ENCODE measurements around the gene MTMR3. TPM values are rescaled to one million over a fixed set of nuclear protein-coding genes. Genes with fewer than 3 reads are reported as not detected.

The MTMR3 gene
- total and polyA plus RNA-seq, 2 donors (not counting 1 experiment from before 2014, with no cell fraction given): 31.7 to 67.8 TPM

DNA sequence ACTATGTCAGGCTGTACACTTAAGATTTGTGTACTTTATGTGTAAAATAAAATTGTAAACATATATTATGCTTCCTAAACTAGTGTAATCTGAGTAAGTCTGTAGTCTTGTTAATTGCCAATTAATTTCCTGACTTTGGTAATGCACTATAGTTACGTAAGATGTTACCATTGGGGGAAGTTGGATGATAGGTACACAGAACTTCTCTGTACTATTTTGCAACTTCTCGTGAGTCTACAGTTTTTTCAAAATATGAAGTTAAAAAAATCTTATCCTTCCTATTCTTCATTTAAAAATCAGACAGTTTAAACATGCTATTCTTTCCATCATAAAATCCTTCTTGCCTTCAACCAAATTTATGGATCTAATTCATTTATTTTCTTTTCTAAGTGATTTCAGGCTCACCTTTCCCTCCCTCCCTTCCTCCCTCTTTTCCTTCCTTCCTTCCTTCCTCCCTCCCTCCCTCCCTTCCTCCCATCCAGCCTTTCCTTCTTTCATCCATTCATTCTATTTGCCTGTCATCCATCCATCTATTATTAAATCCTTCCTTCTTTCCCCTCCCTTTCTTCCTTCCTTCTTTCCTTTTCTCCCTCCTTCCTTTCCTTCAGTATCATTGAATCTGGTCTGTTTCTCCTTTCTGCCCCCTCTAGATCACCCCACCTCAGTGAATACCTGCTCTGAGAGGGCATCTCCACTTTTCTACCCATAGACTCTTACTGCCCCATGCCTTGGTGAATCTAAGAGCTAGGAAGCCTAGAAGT, 22.8 kb upstream of the MTMR3 start:
- no peaks in the 10 kb centered on the region for H3K9me3 Mint-ChIP-seq (ENCODE audit: insufficient read depth)
- Histone ChIP-seq H3K9ac (ENCODE audit: low read length) (no peak overlapping the region), H3K4me2 (replicated peaks; ENCODE audit: low read depth, low read length, poor library complexity, severe bottlenecking) (no peak overlapping the region), H3K36me3 (replicated peaks in 1 of 2; ENCODE audit: control extremely low read depth in 1 of 2, control insufficient read depth in 1 of 2, extremely low read depth in 1 of 2, insufficient read depth in 2 of 2, low read length in 1 of 2) (no peaks in the 10 kb centered on the region), H4K20me1 (ENCODE audit: control insufficient read depth, insufficient read depth, low read length, poor library complexity, severe bottlenecking) (no peaks in the 10 kb centered on the region), H3K27ac (ENCODE audit: low read length in 2 of 2) (no peak overlapping the region), H3K9me3 (ENCODE audit: control extremely low read depth in 1 of 3, control insufficient read depth in 2 of 3, insufficient read depth in 1 of 3, low read length in 2 of 3) (no peaks in the 10 kb centered on the region), H3K27me3 (replicated peaks in 1 of 4; ENCODE audit: control extremely low read depth in 1 of 4, control insufficient read depth in 3 of 4, insufficient read depth in 4 of 4, low read length in 3 of 4) (no peaks in the 10 kb centered on the region), H3K79me2 (ENCODE audit: control insufficient read depth, insufficient read depth, low read length) (no peaks in the 10 kb centered on the region), H2AFZ (ENCODE audit: insufficient read depth, low read depth, low read length, poor library complexity, severe bottlenecking) (no peak overlapping the region), H3K4me3 (ENCODE audit: control extremely low read depth in 1 of 5, extremely low read depth in 1 of 5, insufficient read depth in 1 of 5, low read depth in 2 of 5, low read length in 4 of 5) (no peak overlapping the region), H3K4me1 (ENCODE audit: control insufficient read depth in 2 of 2, insufficient read depth in 2 of 2, low read length in 2 of 2) (no peaks in the 10 kb centered on the region)
- H3K4me3 Mint-ChIP-seq: no peak overlapping the region
- no peaks in the 10 kb centered on the region for H3K4me1 Mint-ChIP-seq
- peaks cover 5% of the 10 kb centered on the region for H3K27me3 Mint-ChIP-seq
- DNase-seq: no peak
- ATAC-seq (ENCODE audit: low read depth): no peak
- H3K27ac Mint-ChIP-seq: no peak overlapping the region
- no peak for TF ChIP-seq CTCF (IDR thresholded peaks at IDR 0.05)
- no peak for TF ChIP-seq EZH2 (IDR thresholded peaks at IDR 0.05; ENCODE audit: borderline replicate concordance, insufficient read depth, low read depth, low read length, poor library complexity, severe bottlenecking)
- no CpG with 5 or more reads among the region's 2 CpGs for WGBS (ENCODE audit: insufficient coverage)
- CTCF ChIA-PET: no interaction called here
- intact Hi-C loops (cut with micrococcal nuclease): no loop called here
- POLR2A ChIA-PET: no interaction called here

DNA sequence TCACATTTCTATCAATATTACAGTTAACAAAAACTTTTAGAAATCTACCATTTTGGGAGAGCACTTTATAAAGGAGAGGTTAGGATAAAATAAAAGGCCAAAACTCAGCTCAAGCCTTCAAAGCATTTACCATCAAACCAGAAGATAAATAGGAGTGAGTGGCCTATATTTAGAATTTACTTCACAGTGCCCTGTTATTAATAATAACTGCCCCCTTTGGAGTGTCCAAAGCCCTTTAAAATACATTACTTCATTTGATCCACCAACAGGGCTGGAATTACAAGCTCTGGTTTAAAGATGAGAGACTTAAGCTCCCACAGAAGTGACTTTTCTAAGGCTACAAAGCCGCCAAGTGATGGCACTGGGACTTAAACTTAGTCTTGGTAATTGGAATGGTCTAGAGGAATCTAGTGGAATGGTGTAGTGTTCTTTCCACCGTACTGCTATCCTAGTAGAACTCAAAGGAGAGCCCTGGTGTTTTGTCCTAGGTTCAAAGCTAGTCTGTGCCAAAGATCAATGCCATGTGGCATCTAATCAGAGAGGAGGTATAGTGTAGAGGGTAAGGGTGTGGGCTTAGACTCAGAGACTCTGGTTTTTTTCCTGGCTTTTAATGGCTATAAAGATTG, 21.2 kb upstream of the MTMR3 start:
- no peaks in the 10 kb centered on the region for H3K27me3 Mint-ChIP-seq

More for the DNA sequence above, 21.2 kb upstream of the MTMR3 start:
- intact Hi-C loops (cut with micrococcal nuclease): no loop called here
- H3K4me3 Mint-ChIP-seq: no peak overlapping the region
- Histone ChIP-seq H3K9ac (ENCODE audit: low read length) (no peak overlapping the region), H3K4me1 (ENCODE audit: control insufficient read depth in 2 of 2, insufficient read depth in 2 of 2, low read length in 2 of 2) (no peaks in the 10 kb centered on the region), H3K9me3 (ENCODE audit: control extremely low read depth in 1 of 3, control insufficient read depth in 2 of 3, insufficient read depth in 1 of 3, low read length in 2 of 3) (no peaks in the 10 kb centered on the region), H3K27ac (ENCODE audit: low read length in 2 of 2) (no peak overlapping the region), H3K27me3 (replicated peaks in 1 of 4; ENCODE audit: control extremely low read depth in 1 of 4, control insufficient read depth in 3 of 4, insufficient read depth in 4 of 4, low read length in 3 of 4) (no peaks in the 10 kb centered on the region), H3K4me3 (ENCODE audit: control extremely low read depth in 1 of 5, extremely low read depth in 1 of 5, insufficient read depth in 1 of 5, low read depth in 2 of 5, low read length in 4 of 5) (no peak overlapping the region), H3K79me2 (ENCODE audit: control insufficient read depth, insufficient read depth, low read length) (no peaks in the 10 kb centered on the region), H3K36me3 (replicated peaks in 1 of 2; ENCODE audit: control extremely low read depth in 1 of 2, control insufficient read depth in 1 of 2, extremely low read depth in 1 of 2, insufficient read depth in 2 of 2, low read length in 1 of 2) (no peaks in the 10 kb centered on the region), H4K20me1 (ENCODE audit: control insufficient read depth, insufficient read depth, low read length, poor library complexity, severe bottlenecking) (no peaks in the 10 kb centered on the region), H2AFZ (ENCODE audit: insufficient read depth, low read depth, low read length, poor library complexity, severe bottlenecking) (no peak overlapping the region), H3K4me2 (replicated peaks; ENCODE audit: low read depth, low read length, poor library complexity, severe bottlenecking) (no peak overlapping the region)
- TF ChIP-seq EZH2 (IDR thresholded peaks at IDR 0.05; ENCODE audit: borderline replicate concordance, insufficient read depth, low read depth, low read length, poor library complexity, severe bottlenecking) (no peak), CTCF (IDR thresholded peaks at IDR 0.05) (no peak)
- no peak for ATAC-seq (ENCODE audit: low read depth)
- no peak overlapping the region for H3K27ac Mint-ChIP-seq
- ChIA-PET CTCF (interaction anchor here (0.6 to 1.5 kb wide), 2 partner anchors 143 to 153 kb away, joined by 3 read pairs; no protein-coding TSS in a partner anchor), POLR2A (no interaction called here)
- no peaks in the 10 kb centered on the region for H3K4me1 Mint-ChIP-seq
- WGBS (ENCODE audit: insufficient coverage): 100% methylated on average over 2 of the region's 2 CpGs
- no peak for DNase-seq
- no peaks in the 10 kb centered on the region for H3K9me3 Mint-ChIP-seq (ENCODE audit: insufficient read depth)
